ENCODE data around the gene GPR18.
"Not testable (repeated sequence)": the region's sequence is repeated elsewhere in the genome, so short reads cannot be mapped to it uniquely, and the experiment has no call there.

Gene GPR18

DNA sequence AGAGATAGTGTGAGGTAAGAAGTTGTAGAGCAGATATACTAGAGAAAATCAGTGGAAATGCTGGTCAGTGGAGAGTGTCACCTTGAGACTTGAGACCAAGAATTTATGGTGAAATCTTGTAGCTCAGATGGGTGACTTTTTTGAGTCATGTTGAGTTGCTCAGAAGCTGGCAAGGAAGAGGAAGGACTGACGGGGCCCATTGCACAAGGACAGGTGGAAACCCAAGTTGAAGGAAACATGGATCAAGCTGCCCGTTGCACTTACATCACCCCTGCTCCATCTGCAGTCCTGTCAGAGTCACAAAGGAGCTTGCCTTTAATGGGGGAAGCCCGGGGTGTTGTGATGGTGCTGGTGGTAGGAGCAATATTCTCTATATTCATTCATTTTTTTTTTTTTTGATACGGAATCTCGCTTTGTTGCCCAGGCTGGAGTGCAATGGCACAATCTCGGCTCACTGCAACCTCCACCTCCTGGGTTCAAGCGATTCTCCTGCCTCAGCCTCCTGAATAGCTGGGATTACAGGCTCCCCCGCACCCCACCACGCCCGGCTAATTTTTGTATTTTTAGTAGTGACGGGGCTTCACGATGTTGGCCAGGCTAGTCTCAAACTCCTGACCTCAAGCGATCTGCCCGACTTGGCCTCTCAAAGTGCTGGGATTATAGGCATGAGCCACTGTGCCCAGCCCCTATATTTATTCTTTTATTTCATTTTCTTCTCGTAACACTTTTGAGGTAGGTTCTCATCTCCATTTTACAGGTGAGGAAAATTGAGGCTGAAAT is 30.1 kb downstream of the GPR18 start:
- peak in 1 of 2 donors; percentile 69 for DNase-seq

DNA sequence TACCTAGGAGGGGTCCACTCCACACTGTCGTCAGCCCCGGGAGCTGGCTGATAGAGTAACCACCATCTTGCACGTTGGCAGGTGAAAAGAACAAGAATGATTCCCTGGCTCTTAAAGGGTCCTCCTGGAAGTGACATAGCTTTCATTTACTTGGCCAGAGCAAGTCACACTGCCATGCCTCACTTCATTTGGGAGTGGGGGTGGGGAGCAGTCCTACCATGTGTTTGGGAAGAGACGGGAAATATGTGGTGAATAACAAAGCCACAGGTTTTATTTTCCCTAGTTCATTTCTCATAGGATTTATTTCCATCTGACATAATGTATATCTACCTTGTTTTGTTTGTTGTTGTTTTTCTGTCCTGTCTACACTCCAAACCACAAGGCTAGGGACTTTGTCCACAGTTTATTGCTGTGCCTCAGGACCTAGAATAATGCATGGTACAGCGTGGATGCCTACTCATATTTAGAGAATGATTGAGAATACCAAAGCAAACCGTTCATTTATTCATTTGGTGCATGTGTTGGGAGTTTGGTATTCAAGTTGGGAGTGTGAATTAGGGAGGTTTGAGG is 30.8 kb downstream of the GPR18 start:
- DNase-seq: no peak

DNA sequence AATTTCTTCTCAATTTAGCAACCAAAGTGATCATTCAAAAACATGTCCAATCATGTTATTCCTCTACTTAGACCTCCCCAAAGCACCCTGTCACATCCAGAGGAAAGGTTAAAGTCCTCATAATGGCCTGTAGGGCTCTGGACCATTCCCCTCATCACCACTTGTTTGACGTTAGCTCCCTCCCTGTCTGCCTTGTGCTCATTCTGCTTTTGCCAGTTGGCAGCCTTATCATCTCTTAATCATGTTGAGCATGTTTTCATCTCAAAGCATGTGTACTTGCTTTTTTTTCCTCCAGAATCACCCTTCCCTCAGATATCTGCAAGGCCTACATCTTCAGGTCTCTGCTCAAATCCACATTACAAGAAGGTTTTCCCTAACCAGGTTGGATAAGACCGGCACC is 31.7 kb downstream of the GPR18 start:
- no peak for DNase-seq

DNA sequence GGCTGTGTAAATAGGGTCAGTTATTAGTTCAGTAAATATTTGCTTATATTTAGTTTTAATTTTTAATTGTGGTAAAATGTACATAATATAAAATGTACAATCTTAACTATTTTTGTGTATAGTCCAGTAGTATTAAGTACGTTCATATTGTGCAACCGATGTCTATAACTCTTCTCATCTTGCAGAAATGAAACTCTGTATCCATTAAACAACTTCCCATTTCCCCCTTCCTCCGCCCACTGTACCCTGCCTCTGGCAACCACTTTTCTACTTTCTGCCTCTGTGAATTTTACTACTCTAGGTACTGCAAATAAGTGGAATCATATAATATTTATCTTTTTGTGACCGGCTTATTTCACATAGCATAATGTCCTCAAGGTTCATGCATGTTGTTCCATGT is 33.1 kb downstream of the GPR18 start:
- DNase-seq: no peak

DNA sequence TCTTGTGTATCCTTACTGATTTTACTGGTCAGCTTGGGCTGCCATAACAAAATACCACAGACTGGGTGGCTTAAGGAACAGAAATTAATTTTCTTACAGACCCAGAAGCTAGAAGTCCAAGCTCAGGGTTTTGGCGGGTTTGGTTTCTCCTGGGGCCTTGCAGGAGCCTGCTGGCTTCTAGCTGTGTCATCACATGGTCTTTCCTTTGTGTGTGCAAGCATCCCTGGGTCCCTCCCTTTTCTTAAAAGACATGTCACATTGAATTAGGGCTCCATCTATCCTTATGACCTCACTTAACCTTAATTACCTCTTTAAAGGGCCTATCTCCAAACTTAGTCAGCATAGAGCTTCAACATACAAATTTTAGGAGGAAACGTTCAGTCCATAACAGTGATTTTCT is 34.2 kb downstream of the GPR18 start:
- DNase-seq: no peak

DNA sequence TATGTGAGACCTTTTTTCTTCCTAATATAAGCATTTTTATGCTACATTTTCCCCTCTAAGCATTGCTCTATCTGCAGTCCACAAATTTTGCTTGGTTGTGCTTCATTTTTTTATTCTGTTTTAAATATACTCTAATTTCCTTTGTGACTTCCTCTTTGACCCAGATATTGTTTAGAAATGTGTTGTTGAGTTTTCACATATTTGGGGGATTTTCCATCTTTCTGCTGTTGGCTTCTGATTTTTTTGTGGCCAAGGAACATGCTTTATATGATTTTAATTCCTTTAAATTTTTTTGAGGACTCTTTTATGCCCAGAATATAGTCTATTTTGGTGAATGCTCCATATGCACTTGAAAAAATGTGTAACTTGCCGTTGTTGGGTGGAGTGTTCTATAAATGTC is 34.6 kb downstream of the GPR18 start:
- DNase-seq: no peak

DNA sequence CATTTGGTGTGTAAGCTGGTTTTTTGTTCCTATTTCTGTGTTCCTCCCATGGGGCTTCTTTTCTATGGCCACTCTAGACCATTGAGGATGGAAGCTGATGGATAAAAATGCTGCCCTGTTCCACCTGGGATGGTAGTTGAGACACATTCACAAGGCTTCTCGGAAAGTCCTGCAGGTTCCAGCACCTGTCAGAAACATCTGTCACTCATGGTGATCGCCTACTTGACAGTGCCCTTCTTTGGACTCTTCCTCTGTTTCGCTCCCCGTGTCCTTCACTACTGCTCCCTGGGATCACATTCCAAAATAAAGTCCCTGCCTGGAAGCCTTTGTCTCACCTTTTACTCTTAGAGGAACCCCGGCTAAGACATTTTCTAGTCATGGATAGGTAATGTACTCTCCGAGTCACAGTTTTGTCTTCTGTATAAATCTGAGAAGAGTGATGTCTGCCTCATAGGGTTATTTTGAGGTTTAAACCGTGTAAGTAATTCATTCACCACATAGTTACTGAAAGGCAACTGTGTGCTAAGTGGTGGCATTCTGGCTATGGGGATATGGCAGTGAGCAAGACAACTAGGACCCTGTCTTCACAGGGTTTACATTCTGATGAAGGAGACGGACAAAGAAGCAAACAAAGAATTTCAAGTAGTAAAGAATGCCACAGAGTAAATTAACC is 36.5 kb downstream of the GPR18 start:
- DNase-seq: no peak

DNA sequence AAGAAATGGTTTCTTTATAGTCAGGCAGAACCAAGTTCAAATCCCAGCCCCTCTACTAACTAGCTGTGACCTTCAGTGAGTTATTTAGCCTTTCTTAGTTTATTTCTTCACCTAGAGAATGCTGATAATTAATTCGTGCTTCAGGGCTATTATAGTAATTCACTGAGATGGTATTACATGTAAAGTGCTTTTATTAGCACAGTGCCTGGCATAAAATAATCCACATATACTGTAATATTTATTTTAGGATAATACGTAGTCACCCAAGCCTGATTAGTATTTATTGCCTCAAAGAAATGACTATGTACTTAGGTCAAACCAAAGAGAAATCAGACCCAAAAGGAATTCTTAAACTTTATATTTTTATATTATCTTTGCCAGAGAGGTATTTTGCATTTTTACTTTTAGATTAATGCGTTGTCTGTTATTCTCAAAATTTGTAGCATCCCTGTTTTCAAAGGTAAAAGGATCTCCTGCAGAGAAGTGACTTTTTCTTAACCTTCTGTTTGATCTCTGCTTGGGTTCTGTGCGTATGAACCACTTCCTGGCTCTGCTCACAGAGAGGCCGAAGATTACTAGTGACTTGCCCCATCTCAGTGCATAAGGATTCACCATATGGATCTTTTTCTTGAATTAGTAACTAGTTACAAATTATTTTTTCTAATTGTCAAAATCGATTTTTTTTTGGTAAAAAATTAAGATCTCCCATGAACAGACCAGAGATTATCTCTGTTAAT is 37.8 kb downstream of the GPR18 start:
- peak in 1 of 2 donors; percentile 60 for DNase-seq

DNA sequence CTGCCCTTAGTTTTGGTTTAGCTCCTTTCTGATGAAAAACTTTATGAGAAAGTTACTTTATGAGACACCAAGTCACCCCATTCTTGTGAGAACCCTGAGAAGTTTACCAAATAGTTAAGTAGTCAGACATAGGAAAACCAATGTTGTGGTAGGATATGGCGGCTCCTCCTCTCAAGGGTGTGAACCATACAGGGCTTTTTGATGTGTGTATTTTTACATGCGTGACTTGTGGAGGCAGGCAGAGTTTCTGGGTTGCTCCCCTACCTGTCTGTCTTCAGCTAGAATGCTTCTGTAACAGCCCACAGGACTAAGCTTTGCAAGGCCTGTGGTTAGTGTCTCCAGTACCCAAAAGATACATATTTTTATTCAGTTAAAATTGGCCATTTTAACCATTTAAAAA is 39.2 kb downstream of the GPR18 start:
- peak; percentile 77 to 84 for DNase-seq

DNA sequence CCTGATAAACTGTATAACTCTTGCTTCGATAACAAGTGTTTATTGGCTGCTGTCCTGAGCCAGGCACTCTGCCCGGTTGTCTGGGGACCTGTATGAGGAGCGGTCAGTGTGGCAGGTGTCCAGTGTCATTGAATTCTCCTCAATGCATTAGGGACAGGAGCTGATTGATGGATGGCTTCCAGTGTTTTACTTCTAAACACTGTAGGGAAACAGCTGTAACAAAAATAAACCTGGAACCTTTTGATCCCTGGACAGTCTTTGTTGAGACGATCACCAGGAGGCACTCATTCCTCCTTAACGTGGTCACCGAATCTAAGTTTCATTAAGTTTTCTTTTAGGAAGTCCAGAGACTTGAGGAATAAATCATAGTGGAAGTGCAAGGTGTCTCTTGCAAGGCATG is 39.6 kb downstream of the GPR18 start:
- no peak for DNase-seq

DNA sequence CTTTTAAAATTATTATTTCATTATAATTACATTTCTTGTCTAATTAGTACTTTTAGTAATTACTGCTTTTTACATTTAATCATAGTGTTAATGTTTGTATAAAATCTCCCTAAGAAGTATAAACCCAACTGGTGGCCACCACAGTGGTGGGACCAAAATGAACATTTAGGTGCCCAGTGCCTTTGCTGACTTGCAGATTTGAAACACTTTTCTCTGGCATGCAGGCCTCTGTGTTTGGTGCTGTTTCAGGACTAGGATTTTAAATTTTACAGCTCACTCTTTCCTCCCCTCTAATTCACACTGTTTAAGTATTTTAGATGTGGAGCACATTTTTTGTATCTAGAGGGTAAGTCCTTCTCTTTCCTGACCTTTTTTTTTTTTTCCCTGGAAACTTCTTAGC is 40.1 kb downstream of the GPR18 start:
- DNase-seq: no peak

DNA sequence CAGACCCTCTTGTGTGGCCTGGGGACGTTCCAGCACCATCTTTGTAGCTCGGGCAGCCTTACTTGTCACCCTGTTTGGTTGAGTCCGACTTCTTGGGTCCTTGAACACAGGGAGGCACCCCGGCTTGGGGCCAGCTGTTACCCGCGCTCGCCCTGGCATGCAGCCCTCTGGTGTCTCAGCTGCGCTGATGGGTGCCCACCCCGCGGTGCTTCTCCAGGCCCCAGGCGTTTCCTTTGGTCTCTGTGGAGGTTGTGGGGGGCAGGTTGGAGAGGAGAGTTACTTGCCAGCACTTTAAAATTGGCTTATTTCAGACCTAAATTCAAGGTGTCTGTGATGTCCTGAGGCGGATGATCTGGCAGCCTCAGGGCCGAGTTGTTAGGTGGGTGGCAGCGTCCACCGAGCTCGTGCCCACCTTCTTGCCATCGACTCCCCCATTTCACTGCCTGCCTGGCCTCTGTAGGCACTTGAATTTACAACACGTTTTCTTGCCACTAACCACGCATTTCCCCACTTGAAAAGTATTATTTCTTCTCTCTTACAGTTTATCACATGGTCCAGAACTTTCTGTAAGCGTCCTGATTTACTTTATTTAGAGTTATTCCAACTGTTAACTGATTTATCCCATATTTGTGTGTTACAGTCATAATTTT is 40.6 kb downstream of the GPR18 start:
- DNase-seq: no peak

DNA sequence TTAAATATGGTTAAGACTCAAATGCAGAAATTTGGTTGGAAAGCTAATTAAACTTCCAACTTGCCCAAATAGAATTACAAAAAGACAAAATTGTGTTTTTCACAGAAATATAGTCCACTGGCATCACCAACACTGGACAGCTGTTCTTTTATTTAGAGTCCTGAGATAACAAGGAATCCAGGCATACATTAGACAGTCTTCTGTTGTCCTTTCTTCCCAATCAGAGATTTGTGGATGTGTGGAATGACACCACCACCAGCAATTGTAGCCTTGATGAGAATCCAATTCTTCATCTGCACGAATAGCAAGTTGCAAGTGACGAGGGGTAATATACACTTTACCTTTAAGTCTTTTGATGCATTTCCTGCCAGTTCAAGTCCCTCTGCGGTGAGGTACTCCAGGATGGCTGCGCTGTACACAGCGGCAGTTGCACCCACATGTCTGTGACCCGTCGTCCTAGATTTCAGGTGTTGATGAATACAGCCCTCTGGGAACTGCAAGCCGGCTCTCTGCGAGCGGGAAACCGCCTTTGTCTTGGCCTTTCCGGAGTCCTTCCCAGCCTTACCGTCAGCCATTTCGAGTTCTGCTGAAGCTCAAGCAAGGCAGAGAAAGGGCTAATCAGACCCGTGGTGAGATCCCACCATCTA is 42.9 kb downstream of the GPR18 start:
- DNase-seq: peak; percentile 57 to 73

DNA sequence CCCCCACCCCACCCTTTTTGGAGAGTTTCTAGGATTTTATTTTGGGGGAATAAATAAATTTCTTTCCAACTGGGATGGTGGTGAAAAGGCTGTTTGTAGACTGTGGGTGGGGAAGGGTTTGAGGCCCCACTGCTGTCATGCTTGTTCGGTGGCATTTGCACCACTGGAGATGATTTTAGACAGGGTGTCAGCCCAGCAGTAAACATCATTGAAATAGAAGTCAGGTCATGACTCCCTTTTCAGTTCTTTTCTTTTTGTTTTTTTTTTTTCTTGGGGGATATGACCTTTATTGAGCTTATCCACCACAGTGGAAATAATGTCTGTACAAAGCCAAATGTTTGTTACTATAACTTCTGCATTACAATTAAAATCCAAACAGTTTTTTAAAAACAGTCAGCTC is 43.4 kb downstream of the GPR18 start:
- DNase-seq: no peak

DNA sequence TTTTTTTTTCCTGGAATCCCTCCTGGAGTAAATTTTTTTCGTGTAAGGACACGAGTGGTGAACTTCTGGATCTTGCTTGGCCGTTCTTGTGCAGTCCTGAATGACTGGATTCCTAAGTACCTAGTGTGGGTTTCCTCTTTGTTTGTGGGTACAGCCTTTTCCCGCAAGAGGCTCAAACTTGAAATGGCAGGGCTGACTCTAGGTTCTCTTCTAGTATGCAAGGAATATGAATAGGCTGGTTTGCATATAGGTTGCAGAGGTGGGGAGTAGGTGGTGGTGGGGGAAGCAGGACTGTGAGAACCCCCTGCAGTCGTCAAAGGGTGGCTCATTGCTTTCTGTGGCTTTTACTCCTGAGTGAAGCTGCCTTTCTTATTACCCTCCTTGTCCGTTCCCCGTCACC is 43.9 kb downstream of the GPR18 start:
- no peak for DNase-seq

DNA sequence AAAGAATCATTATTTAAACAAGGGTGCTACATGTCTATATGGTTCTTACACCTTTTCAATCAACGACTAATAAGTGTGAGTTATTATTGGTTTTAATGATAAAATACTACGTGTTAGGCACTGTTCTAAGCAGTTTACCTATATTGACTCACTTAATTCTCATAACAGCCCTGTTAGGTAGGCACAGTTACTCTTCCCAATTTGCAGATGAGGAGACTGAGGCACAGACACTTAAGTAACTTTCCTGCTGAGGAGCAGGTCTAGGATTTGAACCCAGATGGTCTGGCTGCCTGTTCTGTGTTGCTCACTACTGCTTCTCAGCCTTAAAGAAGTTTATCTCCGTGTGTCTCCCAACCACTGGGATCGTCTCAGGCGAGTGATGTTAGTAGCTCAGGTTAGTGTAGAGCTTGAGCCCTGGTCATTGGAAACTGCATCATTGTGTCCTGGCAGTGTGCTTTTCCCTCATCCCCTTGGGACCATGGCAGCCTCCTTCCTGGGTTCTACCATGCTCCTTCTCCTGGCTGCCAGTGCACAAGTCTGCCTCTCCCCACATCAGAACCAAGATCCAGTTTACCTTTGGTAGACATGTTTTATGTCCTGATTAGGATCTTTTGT is 46.7 kb downstream of the GPR18 start:
- DNase-seq: no peak

DNA sequence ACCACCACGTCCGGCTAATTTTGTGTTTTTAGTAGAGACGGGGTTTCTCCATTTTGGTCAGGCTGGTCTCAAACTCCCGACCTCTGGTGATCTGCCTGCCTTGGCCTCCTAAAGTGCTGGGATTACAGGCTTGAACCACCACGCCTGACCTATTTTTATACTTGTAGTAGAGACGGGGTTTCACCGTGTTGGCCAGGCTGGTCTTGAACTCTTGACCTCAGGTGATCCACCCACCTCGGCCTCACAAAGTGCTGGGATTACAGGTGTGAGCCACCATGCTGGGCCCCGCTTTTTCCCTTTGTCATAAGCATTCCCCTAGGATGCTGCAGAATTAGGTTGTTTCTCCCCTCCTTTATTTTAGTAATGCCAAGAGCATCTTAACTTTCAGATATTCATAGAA is 47.6 kb downstream of the GPR18 start:
- not testable (repeated sequence) for DNase-seq

DNA sequence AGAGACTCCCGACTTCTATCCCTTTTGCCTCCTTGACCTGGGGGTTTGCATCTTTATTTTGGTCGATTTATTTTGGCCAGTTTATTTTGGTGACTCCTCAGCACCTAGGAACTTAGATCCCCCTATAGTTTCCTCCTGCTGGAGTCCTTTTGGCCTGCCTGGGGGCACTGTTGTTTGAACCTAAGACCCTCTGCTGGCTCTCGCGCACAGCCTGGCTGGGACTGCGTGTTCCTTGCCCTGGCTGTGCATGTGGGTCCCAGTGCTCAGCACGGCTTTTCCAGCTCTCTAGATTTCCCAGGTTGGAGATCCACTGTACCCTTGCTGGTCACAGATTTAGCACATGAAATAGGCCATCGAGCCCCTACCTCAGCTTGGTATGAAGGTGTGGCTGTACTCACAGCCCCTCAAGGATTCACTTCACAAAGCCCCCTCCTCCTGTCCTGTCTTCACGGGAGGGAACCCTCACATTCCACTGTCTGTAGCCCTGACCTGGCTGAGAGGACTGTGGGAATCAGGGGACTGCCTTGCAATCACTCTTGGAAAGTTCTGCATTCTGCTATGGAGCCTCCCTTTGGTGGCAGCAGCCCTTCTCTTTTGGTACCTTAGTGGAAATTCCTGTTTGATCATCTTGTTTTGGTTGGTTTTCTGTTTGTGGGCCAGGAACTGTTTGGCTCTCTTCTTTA is 49.2 kb downstream of the GPR18 start:
- no peak for DNase-seq

DNA sequence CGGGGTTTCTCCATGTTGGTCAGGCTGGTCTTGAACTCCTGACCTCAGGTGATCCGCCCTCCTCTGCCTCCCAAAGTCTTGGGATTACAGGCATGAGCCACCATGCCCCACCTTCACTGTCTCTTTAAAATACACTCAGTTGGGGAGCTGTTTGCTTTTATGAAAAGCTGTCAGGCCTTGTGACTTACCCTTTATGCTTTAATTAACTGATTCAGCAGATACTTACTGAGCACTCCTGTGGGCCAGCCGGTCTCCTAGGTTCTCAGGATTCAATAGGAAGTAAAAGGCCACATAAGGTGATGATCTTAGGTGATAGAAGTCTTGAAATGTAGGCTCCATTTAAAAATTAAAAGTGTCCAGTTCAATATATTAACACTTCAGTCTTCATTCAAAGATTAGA is 50.0 kb downstream of the GPR18 start:
- no peak for DNase-seq

DNA sequence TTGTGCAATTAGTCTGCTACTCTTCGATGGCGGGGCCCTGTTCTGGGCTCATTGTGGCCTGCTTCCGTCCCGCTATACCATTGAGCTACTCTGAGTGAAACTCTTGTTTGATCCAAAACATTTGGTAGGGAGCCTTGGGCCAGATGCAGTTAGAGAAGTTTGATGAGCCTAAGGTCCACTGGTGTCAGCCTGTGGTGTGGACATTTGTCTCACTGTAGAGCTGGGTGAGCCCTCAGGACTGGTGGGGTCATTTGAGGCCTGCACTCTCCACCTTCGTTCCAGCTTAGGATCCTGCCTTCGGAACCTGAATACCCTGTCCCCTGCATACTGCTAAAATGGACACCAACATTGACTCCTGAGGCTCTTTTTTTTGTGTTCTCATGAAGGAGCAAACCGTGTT is 50.7 kb downstream of the GPR18 start:
- no peak for DNase-seq

DNA sequence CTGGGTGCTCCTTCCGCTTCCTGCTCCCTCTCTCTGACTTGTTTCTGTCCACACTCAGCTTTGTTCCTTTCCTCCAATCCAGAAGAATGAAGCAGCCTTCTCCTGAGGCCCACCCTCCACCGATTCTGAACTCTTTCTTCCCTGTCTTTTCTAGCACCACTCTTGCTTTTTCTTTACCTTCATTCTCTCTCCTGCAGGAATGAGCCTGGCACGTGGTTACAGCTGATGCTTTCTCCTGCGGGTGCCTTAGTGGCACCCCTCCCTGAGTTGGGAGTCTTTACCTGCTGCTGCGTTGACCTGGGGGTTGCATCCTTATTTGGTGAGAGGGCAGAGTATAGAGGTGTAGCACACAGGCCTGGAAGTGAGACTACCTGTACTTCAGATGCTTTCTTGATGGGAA is 51.3 kb downstream of the GPR18 start:
- DNase-seq: no peak

DNA sequence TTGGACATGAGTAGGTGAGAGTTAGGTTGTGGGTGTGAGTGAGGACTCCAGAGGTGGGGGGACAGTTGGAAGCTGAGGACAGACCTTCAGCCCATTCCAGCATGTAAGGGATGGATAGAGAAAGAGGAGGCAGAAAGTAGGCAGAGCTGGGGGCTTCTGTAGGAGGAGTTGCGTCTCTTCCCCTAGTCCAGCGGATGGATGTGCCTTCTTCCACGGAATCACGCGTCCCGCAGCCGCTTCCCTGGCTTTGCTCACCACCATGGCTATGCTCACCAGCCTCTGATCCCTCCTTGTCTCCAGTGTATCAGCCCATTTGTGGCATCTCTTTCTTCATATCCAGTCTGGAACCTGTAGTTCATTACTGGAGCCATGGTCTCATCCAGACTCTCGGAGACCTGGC is 52.0 kb downstream of the GPR18 start:
- no peak for DNase-seq

All from CD4-positive, alpha-beta T cell treated with Interleukin-4 for 1 hour (primary cell).